Stimulated activated CD4-positive, alpha-beta T cell treated with anti-CD3 and anti-CD28 coated beads, Interleukin-4, amount 100 ng/mL, for 1 hour (primary cell): Measurements from ENCODE around the gene HOXA9.

Experiments used
- DNase-seq: peaks from one replicate; pipeline ENCODE4 v3.0.0-alpha.2; 2020

Gene HOXA9

DNA sequence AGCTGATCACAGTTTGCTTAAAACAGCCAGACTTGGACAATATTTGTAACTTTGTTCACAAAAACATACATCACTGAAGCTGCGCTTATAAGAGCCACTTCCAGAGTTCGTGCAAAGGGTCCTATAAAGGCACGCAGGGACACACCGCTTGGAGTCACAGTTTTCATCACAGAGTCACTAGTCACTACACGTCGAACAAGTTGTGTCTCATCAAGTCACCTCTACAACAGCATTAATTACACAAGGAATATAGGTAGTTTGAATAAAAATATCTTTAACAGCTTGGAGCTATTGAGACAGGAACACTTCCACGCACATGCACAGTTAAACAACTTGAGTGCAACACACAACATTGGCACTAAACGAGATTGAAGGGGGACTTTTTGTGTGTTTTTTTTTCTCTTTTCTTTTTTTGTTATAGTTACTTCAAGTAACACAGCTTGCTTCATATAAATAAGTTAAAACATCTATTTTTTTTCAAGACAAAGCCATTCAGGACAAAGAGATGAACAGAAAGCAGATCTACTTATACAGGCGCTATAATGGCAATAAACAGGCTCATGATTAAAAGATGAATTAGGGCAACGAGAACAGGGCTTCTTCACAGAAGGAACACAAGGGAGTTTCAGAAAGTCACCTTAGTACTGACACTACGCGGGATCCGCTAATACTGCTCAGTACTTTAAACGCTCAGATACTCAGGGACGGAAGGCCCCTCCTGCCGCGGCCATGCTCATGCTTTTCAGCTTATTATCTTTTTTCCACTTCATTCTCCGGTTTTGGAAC lies 24.0 kb downstream of the HOXA9 start:
- DNase-seq, result no peak

DNA sequence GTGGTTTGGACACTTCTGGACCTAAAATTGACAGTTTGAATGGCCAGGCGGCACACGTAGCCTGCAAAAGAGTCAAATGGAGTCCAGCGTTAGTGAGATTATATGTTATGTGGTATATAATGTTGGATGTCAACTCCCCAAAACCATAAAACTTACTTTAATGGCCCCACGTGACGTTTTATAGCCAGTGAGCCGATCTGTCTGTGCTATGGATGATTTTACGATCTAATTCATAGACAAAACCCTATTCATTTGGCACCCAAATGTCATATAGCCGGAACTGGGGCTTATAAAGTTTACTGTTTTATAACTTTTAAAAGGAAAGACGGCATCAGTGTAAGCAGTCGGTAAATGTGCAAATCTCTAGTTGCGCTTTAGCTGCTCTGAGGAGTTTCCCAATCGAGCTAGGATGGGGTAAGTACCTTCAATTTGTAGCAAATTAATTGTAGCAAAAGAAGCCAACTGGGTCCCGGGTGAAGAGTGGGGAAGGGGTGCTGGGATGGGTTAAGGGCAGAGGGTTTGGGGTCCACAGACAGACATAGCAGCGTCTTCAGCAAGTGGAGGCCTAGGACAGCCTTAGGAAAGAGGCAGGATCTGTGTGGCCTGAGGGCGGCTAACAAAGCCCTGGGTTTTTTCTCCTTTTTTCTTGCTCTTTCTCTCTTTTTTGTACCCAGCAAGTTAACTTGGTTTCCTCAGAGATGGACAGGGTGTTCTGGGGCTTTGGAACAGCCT lies 25.0 kb downstream of the HOXA9 start:
- no peak for DNase-seq

DNA sequence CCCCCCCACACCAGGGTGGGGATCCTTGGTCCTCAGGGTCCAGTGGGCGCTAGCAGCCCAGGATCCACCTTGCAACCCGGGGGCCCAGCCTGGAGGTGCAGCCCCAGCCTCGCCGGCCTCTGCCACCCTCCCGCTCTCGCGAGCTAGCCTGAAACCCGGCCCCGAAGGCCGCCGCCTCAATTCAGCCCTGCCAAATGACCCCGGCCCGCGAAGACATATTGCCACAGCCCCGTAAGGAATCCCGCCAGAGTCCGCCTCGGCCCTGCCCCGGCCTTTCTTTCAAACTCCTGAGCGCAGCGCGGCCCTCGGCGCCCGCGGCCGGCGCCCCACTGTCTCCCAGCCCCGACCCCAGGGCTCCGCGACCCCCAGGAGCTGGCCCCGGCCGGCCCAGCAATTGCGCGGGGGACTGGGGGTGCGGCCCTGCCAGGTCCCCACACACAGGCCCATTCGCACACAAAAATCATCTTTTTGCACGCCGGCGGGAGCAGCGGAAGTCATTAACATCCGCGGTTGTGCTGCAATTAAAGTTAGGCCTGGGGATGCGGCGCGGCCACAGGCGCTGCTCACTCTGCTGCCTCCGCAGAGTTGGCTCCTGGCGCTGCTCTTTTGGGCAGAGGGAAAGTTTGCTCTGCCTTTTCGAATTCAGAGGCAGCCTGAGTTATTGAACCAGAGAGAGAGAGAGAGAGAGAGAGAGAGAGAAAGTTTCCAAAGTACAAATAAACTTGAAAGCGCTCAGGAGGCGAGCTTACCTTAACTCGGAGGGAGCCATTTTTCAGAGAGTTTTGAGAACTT lies 25.8 kb downstream of the HOXA9 start:
- DNase-seq, result no peak

DNA sequence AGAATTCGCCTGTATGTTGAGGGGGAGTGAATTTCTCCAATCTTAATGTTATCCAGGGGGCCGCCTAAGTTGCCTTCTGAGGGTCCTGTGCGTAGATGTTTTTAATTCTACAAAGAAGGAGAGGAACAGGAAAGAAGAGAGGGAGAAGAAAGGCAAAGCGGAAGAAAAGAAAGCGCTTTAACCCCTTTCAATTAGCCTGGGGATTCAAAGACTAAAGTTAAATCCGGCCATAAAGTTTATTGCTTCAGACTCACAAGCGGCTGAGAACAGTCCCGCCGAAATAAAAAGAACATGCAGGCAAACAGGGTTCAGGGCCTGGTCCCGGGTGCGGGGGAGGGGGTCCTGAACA lies 26.4 kb downstream of the HOXA9 start:
- DNase-seq, result no peak

DNA sequence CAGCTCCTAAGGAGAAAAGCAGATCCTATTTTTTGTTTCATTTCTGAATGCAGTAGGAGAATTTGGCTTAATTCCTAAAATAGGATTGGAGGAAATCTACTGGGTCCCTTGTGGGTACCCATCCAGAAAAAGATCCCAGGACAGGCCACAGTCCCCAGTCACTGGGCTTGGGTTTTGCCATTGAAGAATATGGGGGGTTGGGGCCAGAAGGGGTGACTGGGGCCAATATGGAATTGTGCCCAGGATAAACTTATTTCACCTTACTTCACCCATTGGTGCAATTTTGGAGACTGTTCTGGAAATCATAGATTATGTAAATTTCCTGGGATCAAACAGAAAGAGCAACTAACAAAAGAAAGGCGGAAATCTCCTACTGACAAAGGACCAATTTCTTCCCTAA lies 26.9 kb downstream of the HOXA9 start:
- DNase-seq, result no peak

DNA sequence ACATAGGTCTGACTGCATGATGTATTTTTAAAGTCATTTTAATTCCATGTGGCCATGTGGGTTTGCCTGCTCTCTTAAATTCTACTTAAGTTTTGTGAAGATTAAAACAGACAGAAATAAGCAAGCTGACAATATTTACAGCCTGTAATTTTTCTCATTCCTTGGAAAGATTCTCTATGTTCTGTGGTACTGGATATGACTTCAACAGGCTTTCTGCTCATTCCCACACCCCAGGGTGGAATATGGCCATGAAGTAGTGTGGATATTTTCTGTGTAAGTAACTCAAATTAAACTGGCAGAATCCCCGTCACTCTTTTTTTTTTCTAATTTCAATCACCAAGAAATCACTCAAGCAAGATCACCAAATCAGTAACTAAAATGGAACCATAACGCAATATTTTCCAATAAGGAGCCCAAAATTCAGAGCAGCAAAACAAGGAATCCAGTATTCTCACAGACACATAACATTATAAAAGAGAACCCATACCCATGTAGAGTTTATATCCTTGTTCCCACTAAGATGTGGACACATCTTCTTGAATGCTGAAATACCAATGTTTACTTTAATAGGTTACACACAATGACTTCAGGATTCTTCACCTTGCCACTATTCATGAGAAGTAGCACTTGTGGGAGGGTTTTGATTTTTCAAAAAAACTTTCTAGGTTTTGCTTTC lies 27.6 kb downstream of the HOXA9 start:
- DNase-seq, result no peak

DNA sequence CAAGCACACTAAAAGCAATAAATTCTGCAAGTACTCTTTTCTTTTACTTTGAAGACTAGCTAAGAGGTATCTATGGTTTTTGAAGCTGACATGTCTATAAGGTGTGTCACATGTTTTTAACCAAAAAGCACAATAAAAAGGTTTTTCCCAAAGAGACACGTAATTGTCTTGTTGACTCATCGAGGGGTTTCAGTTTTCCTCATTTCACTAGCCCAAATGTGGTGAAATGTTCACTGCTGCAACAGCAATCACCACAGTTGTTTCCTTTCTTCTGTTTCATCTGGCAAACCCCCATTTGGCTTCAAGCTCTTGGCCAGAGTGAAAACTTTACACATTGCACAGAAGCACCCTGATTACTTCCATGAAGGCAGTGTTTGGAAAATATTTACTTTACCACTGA lies 30.9 kb downstream of the HOXA9 start:
- DNase-seq, result no peak

DNA sequence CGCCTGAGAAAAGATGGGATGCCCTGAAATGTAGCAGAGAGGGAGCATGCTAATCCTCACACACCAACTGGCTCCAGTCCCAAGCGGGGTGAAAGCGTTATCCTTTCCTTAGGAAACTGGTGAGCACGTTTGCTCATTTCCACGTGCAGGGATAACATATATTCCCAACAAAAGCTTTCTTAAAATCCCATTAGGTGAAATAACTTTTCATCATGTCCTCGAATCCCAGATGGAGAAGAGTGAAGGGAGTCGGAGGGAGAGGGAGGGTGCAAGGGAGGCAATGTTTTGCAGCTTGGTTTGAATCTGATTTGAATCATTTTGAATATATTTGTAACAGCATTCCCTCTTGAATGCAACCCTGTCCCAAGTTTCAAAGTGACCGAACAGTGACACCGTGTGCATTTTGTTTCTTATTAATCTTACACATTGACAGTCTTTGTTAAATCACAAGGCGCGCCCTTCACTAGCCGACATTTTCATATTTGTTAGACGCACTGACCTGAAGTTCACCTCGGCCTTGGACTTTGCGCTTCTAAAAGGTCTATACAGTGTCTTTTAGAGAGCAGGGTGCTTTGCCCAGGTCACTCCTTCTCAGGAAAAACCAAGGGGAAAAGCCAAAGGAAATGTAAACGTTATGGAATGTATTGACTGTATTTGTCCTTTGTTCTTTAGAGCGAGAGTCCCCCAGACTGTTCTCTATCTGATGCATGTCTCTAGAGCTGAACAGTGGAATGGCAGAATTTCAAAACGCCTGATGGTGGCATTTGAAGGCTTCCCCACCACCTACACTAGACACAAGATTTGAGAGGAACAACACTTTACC lies 31.7 kb downstream of the HOXA9 start:
- DNase-seq, result no peak

DNA sequence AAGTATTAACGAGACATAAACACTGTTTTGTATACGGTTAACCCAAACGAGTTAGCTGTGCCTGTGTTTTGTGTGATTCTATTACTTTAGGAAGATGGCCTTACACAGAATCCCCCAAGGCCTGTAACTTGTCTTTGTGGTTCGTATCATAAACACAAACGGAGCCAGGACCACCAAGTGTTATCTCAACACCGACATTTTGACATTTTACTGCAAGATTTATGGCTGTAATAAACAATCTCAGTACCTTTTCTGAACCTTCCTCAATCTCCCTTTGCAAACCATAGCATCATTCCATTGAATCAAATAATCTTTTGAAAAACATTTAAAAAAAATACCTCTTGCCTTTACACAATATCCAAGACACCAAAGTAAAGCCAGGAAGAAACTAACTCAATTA lies 32.4 kb downstream of the HOXA9 start:
- DNase-seq, result no peak

DNA sequence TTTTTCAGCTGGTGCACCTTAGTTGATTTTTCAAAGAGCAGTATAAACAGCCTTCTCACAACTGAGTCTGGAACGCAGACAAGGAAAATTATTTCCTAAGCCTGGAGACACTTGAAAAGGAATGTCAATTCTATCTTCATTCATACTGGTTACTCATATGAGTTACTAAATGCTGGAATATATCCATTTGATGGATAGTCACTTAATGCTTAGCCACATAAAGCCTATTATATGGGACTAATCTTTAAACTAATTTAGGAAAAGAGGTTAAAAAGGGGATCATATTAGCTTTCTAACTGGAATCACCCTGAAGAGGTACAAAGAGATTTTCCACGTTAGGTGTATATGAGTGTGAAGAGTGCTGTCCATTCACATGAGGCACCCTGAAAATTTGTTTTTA lies 33.1 kb downstream of the HOXA9 start:
- no peak for DNase-seq

DNA sequence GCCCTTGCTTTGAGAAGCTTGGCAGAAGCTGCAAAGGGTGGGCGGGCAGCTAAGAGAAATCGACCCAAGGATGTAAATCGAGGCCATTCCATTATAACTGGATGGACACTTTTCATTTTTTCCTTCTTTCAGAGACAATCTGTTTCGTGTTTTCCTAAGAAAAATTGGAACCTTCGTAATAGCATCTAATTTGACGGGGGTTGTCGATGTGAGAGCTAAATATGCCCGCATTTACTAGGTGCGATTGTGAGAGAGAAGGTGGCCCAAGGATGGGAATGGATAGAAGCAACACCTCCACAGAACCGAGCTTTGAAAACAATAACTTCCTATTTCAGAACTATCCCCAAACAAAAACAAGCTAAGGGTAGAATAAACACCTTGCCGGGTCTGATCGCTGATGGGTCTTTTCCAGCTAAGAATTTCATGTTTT lies 33.9 kb downstream of the HOXA9 start:
- DNase-seq, result no peak

DNA sequence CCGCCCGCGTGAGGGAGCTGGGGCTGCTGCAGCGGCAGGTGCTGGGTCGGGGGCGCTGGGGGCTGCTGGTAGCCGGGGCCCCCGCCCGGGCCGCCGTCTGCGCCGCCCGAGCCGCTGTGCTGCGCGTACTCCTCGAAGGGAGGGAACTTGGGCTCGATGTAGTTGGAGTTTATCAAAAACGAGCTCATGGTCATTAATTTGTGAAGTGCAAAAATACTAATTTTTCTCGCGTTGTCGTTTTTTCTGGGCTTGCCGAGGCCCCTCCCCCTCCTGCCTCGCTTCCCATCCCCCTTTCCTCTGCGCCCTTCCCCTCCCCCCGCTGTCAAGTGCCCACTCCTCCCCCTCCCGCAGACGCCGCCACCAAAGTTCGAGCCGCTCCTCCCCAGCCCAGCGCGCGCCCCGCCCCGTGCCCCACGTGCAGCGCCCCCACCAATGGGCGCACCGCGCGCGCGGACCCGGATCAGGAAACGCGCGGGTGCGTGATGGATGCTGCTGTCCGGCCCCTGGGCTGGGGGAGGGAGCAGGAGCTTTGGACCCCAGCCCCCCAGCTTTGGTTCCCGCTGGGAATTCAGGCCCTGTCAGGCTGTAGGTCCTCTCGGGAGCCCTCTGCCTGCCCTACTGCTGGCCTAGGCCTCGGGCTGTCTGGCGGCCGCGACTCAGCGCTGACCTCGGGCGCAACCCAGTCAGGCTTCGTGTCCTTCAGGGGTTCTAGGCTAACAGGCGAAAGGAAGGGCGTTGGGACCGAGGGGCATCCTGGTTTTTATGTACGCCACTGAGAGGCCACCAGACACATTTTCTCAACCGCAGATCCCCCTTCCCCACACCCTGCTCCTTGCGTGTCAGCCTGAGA lies 34.6 kb downstream of the HOXA9 start, which contains the start of gene HOXA4:
Gene HOXA4 (minus strand): TSS at position 218 of the 850 bp plus-strand sequence. CDS start 24 bp downstream, at position 194.
- peak; percentile 76 for DNase-seq

DNA sequence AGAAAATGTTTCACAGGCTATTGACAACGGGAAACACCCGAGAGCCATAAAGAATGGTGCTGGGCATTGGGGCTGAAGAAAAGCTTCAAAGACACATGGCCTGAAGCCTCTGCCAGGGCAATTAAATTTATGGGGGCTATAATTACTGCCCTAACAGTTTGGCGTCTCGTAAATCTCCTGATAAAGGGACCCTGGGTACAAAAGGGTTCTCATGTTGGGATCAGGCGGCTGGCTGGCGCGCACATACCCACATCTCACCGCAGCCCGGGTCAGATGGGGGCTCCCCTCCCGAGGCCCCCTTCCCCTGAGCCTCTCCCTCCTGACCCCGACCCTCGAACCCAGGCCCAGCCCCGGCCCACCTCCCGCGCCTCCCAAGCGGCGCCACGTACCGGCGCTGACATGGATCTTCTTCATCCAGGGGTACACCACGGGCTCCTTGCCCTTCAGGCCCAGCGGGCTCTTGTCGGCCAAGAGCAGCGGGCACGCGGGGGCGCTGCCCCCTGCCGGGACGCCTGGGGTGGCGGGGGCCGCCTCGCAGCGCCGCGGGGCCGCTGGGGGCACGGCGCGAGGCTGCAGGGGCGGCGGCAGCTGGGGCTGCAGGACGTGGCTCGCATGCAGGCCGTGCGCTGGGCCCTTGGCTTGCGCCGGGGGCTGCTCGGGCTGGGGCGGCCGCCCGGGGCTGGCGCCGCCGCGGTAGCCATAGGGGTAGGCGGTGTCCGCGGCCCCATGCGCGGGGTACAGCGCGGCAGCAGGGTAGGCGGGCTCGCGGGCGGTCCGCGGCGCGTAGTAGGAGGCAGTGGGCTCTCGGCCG lies 35.4 kb downstream of the HOXA9 start:
- no peak for DNase-seq

DNA sequence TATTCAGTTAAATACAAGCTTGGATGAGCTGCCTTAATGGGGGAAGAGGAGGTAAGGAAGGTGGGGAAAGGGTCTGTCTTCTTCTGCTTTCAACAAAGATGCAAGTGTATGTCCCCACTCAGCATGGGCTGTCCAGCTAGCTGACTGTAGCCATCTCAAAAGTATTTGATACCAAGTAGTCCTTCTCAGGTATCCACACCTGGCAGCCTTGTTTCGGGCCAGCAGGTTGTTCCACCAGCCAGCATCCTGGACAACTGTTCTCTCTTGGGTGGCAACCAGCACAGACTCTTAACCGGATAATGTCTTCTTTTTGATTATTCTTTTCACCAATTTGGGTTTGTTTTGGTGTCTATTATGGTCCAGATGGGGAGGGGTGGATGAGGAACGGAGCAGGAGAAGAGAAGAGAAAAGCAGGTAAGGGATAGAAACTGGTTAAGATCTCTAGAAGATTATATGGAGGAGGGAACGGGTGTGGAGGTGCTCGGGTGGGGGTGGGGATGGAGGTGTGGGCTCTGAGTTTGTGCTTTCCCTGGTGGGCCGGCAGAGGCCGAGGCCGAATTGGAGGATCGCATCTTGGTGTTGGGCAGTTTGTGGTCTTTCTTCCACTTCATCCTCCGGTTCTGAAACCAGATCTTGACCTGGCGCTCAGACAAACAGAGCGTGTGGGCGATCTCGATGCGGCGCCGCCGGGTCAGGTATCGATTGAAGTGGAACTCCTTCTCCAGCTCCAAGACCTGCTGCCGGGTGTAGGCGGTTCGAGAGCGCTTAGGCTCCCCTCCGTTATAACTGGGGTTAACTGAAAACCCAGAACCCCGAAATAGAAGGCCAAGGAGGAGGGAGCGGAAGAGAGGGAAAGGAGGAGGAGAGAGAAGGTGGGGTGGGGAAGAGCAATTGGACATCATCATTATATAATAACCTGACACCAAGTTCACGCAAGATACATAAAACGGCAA lies 36.3 kb downstream of the HOXA9 start:
- no peak for DNase-seq

DNA sequence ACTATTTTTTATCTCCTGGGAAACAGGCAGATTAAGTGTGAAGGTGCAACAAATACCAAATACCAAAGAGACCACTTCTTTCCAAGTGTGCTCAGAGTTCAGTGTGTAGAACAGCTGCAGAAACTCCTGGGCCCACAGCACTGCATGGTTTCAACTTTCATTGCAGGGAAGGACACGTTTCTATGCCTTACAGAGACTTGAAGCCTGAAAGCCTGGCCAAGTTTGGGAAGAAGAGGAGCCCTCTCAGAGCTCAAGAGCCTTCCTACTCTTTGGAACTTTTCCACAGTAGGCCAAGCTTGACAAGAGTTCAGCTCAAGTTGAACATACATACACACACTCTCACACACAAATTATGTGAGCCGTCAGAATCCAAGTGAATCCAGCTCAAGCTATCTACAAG lies 37.3 kb downstream of the HOXA9 start:
- DNase-seq, result no peak

DNA sequence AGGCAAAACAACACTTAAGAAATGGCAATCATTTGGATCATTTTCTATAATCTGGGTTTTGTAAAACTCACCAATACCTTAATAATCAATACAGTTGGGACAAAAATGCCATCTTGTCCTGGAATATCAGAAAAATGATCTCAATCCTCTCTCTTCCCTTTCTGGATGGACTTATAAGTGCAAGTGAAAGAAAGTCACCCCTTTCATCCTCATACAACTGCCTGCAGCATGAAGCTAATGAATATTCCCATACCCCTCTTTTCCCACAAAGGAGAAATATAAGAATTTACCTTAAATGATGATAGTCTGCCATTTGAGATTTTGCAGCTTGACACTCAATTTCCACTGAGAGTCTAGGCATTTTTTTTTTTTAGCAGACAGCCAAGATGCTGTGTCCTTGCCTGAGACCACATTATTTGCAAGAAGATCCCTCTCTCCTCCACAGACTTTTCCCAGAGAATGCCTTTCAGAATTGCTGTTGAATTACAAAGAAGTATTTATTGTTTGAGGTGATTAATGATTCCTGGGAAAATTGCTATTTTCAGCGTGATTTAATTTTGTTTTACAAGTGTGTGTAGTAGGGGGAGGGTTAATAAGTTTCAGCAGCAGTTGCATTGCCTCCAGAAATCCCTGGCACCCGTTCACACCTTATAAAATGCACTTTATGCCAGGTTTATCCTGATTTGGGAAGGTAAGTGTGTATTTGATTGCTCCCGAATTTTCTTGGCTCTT lies 38.6 kb downstream of the HOXA9 start:
- DNase-seq, result no peak

DNA sequence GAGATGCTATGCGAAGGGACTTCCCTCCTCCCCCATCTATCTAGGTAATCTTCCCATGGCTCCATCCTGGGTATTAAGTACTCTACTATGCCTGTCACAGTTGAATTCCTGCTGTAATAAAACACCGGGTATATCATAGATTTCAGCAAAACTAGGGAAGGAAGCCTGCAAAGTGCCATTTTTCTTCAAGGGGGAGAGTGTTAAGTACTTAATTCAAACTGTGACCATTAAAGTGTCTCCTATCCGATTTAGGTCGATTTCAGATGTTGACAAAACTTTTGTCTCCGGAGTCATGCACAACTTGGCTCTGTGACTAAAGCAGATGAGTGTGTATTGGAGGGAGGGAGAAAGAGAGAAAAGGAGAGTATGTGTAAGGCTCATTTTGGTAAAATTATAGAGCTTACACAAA lies 39.3 kb downstream of the HOXA9 start:
- no peak for DNase-seq
